Skeletal muscle cell (primary cell): Measurements from ENCODE around the gene NOTCH1.
"Not testable (repeated sequence)": the region's sequence is repeated elsewhere in the genome, so short reads cannot be mapped to it uniquely, and the experiment has no call there.

ENCODE experiments used
- DNase-seq: peaks from one replicate; pipeline ENCODE4 v3.0.0-alpha.2; 2010; ENCODE audit warnings: low read depth
- H3K4me3 ChIP-seq: 2 replicates; pipeline ENCODE4 v1.5.1; 2011; ENCODE audit warnings: low read depth, mild to moderate bottlenecking, control low read depth, low read length, moderate library complexity

Gene NOTCH1

GRCh38 chr9:136579650-136580219, 33.9 kb upstream of the NOTCH1 start:
- DNase-seq, H3K4me3 ChIP-seq: not testable (repeated sequence)

- no peak for DNase-seq
- no peak overlapping the region for H3K4me3 ChIP-seq
Measured at GRCh38 chr9:136578915-136579649, 33.2 kb upstream of the NOTCH1 start.

GRCh38 chr9:136578626-136578914, 32.7 kb upstream of the NOTCH1 start:
- no peak for DNase-seq
- no peak overlapping the region for H3K4me3 ChIP-seq

DNA sequence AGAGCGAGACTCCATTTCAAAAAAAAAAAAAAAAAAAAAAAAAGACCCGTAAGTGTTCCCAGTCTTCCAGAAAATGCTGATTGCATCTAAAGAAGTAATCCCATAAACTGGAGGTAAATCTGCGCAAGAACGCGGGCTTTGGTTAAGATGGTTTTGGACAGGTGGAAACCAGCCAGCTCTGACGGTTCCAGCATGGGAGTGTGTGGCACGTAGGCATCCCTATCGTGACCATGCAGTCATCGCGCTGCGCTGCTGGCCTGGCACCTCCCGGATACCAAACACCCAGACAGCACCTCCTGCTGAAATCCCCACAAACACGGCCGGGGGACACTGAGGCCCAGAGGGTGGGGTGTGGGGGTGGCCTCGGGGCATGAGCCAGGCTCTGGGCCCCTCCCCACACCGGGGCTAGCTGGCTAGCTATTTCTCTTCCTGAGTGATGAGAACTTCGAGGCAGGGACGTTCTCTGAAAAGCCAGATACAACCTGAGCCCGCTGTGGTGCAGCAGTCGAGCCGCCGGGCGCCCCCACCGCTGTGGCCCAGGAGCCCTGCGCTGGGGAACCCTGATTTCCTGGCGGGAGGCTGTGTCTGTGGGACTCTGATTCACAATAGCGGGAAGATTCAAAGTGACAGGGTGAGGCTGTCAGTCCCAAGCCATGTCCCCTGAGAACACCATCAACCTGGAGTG, 32.2 kb upstream of the NOTCH1 start:
- no peak for DNase-seq
- H3K4me3 ChIP-seq: no peak overlapping the region

DNA sequence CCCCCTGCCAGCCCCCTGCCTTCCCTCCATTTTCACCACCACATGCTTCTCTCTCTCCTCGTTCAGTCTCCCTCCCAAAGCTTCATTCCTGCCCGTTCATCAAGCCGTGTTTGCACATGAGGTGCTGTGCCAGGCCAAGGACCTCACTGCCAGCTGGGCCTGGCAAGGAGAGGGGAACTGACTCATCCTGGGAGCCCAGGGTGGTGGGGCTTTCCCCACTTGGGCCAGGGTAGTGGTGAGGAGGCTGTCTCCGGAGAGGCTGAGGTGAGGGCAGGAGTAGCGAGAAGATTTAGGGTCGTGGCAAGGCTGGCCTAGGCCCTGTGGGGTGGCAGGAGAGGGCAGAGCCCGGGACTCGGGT, 30.4 kb upstream of the NOTCH1 start:
- DNase-seq: no peak
- no peak overlapping the region for H3K4me3 ChIP-seq

DNA sequence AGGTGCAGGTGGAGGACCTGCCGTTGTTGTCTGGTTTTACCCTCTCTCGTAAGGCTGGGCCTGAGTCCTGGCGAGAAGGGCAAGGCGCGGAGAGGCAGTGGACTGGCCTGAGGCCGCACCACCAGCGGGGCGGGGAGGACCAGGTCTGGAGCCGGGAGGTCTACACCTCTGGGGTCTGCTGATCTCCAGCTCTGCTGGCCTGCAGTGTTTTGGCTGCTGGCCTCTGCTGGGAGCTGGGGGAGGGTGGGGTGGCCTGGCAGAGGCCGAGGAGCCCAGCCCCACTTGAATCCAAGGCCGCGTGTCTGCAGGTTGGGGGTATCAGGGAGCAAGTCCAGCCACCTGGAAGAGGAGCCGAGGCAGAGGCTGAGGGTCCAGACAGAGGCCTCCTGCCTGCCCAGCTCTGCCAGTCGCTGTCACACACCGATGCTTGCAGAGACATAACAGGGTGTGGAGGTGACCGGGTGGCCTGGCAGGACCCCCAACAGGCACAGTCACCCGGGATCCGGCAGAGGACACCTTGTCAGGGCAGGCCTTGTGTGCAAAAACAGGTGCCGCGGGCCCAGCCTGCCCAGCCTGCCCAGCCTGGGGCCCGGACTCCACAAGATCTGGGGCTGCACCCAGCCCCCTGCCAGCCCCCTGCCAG, 29.9 kb upstream of the NOTCH1 start:
- H3K4me3 ChIP-seq: no peak overlapping the region
- DNase-seq: no peak

- H3K4me3 ChIP-seq, DNase-seq: not testable (repeated sequence)
Measured at GRCh38 chr9:136574606-136575005, 28.8 kb upstream of the NOTCH1 start.

- no peak for DNase-seq
- H3K4me3 ChIP-seq: no peak overlapping the region
Measured at GRCh38 chr9:136572828-136573625, 27.2 kb upstream of the NOTCH1 start.

DNA sequence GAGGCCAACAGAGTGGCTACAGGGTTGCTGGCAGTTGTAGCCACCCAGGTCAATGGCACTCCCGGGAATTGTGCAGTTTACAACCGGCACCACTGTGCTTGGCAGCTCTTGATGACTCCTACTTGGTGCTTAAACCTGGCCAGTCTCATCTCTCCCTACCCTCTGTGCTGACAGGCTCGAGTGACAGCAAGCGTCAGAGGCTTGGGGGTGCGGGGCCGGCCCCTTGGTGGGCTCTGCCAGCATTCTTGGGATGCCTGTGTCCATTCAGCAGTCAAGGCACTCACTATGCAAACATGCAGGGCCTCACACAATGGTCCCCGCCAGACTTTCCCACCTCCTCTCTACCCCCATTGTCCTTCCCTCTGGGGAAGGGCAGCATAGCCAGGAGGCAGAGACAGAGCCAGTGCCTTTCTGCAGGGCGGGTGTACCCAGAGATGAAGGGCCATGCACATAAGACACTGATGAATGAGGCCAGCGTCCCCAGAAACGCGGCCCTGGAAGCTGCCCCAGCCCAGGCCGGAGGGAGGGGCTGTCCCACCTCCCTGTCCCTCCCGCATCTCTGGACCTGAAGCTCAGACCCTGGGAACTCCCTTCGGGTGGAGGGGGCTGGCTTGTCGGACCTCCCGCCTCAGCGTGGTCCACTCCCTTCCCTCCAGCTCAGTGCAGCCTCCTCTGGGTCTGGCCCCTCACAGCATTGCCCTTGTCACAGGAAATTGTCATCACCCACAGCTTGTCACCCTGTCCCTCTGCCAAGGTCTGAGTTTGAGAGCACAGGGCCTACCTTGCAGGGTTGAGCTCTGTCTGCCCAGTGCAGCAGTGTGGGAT, 26.4 kb upstream of the NOTCH1 start:
- DNase-seq: peak; percentile 16
- H3K4me3 ChIP-seq: no peak overlapping the region

GRCh38 chr9:136571531-136571930, 25.7 kb upstream of the NOTCH1 start:
- DNase-seq: no peak

GRCh38 chr9:136570916-136571315, 25.1 kb upstream of the NOTCH1 start:
- no peak for DNase-seq

More at GRCh38 chr9:136571531-136571930, 25.7 kb upstream of the NOTCH1 start:
- no peak overlapping the region for H3K4me3 ChIP-seq

DNA sequence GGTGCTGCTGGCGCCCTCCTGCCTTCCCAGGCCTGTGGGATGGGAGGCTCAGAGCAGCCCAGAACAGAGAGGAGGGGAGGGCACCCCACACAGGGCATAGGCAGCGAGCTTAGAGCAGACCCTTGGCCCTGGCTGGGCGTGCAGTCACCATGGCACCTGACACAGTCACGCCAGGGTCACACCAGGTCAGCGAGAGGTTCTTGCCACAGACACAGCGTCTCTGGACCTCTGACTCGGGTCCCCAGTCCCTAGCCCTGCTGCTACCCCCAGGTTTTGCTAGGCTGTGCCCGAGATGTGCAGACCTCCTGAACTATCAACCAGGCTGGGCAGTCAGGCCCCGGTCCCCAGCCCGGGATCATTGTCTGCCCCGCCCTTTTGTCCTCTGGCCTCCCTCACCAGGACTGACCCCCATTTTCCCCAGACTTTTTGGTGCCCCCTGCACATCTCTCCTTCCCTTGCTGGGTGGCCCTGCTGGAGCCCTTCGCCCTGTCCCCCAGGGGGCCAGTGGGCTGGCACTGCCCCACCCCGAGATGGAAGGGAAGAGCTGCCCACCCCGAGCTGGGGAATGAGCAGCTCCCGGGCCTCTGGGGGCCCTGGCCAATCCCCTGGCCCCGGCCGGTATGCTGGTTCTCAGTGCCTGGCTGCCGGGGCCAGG, 24.5 kb upstream of the NOTCH1 start:
- no peak overlapping the region for H3K4me3 ChIP-seq
- no peak for DNase-seq

More at GRCh38 chr9:136570916-136571315, 25.1 kb upstream of the NOTCH1 start:
- no peak overlapping the region for H3K4me3 ChIP-seq

- no peak overlapping the region for H3K4me3 ChIP-seq
- no peak for DNase-seq
Measured at GRCh38 chr9:136569526-136570148, 23.8 kb upstream of the NOTCH1 start.

- no peak for DNase-seq
- no peak overlapping the region for H3K4me3 ChIP-seq
Measured at GRCh38 chr9:136568288-136569081, 22.6 kb upstream of the NOTCH1 start.

- no peak overlapping the region for H3K4me3 ChIP-seq
- DNase-seq: peak; percentile 34
Measured at GRCh38 chr9:136567651-136568287, 21.9 kb upstream of the NOTCH1 start.

DNA sequence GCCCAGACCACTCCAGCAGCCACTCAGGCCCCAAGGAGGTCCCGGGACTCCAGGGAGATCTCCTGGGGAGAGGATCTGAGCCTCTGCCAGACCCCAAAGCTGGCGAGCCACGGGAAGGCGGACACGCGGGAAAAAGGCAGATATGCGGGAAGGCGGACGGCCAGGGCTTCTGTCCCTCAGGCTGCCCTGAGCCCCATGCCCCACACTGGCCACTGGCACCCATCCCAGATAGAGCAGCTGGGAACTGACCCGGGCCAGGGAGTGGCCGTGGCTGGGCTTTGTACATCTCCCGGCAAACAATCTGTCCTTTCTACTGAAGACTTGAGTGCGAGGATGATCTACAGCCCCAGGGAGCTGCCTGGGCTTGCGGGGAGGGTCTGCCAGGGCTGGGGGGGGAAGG, 21.1 kb upstream of the NOTCH1 start:
- no peak overlapping the region for H3K4me3 ChIP-seq
- no peak for DNase-seq

GRCh38 chr9:136566553-136566895, 20.7 kb upstream of the NOTCH1 start:
- DNase-seq: no peak
- H3K4me3 ChIP-seq: no peak overlapping the region
